GM10248 (cell line): ENCODE results near the gene EAPP.
"Not testable (repeated sequence)": the region's sequence is repeated elsewhere in the genome, so short reads cannot be mapped to it uniquely, and the experiment has no call there.

Experiments used
- CTCF ChIA-PET: fragments of 300-600 bp; sonication (Branson Sonifier 250); formaldehyde crosslinking; extraction: SDS; loops from one replicate; lab custom pipeline; 2021; ENCODE audit warnings: antibody characterized with exemption; lab: Yijun Ruan, JAX
- POLR2A ChIA-PET: fragments of 350-650 bp; sonication (Branson Sonifier 250); formaldehyde crosslinking; extraction: SDS; loops from one replicate; lab custom pipeline; 2020; ENCODE audit warnings: antibody characterized with exemption; lab: Yijun Ruan, JAX
- DNase-seq: peaks from one replicate; pipeline ENCODE4 v3.0.0; 2012; ENCODE audit errors: extremely low spot score
- CTCF ChIP-seq: IDR thresholded peaks from 2 replicates; pipeline ENCODE4 v1.5.1; 2012; ENCODE audit warnings: mild to moderate bottlenecking, low read depth; ENCODE audit errors: extremely low read depth, missing control alignments, control extremely low read depth

EAPP gene

GRCh38 chr14:34540181-34541059, 919 bp upstream of the EAPP start:
- CTCF ChIA-PET, POLR2A ChIA-PET, DNase-seq: not testable (repeated sequence)

GRCh38 chr14:34538871-34539406, 562 bp downstream of the EAPP start:
- no peak for DNase-seq
- POLR2A ChIA-PET: interaction anchor here (0.6 kb wide), 1 partner anchor 13 kb away, joined by 3 read pairs; no protein-coding TSS in a partner anchor
- CTCF ChIA-PET: no interaction called here
- no peak for TF ChIP-seq CTCF

- POLR2A ChIA-PET, DNase-seq: not testable (repeated sequence)
- CTCF ChIA-PET: interaction anchor here (1.0 kb wide), 1 partner anchor 15 kb away, joined by 3 read pairs; no protein-coding TSS in a partner anchor
Observed at GRCh38 chr14:34538096-34538495, 1.4 kb downstream of the EAPP start.

- TF ChIP-seq CTCF: no peak
- POLR2A ChIA-PET: no interaction called here
- DNase-seq: no peak
- CTCF ChIA-PET: interaction anchor here (1.0 to 1.1 kb wide), 2 partner anchors 15 to 209 kb away, joined by 3 read pairs; no protein-coding TSS in a partner anchor
Observed at GRCh38 chr14:34537677-34538009, 1.9 kb downstream of the EAPP start.

- CTCF ChIA-PET: interaction anchor here (1.0 to 1.1 kb wide), 2 partner anchors 14 to 208 kb away, joined by 3 read pairs; no protein-coding TSS in a partner anchor
- no peak for DNase-seq
- POLR2A ChIA-PET: no interaction called here
- TF ChIP-seq CTCF: no peak
Observed at GRCh38 chr14:34536951-34537676, 2.4 kb downstream of the EAPP start.

- ChIA-PET CTCF (no interaction called here), POLR2A (no interaction called here)
- DNase-seq: no peak
- no peak for TF ChIP-seq CTCF
Observed at GRCh38 chr14:34527591-34527990, 11.9 kb downstream of the EAPP start.

- DNase-seq, POLR2A ChIA-PET: not testable (repeated sequence)
- CTCF ChIA-PET: interaction anchor here (1.8 kb wide), 1 partner anchor 11 kb away, joined by 3 read pairs; no protein-coding TSS in a partner anchor
Observed at GRCh38 chr14:34524216-34524615, 15.3 kb downstream of the EAPP start.
